ENCODE results near the gene KSR1. TPM values are rescaled to one million over a fixed set of nuclear protein-coding genes. Genes with fewer than 3 reads are reported as not detected.

KSR1 gene
- total and polyA plus RNA-seq, 9 of the 15 experiments (the other 6 are each of a cell fraction or from before 2014, with no cell fraction given) = 1.4 to 51.7 (median 18.4) TPM

DNA sequence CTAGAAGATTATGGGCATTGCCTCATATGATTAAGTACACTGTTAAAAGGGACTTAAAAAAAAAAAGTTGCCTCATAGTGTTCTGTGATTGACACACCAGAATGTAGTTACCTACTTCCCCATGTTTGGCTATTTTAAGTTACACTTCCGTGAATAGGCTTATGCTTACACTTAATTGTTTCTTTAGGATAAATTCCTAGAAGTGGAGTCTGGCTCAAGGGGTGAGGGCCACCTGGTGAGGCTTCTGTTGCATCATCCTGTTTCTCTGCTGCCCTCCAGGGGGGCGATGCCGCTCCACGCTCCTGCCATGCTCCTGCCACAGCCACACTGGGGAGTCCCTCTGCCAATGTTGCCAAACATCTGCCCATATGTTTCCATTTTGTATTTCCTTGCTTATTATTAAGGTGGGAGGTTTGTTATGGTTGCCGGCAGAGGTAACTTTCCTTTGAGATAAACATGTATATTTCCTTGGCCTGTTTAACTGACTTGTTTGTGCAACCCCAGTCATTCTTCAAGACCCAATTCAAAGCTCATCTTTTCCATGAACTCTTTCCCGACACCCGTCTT, 73.1 kb downstream of the KSR1 start (continued):
- no peak for TF ChIP-seq ZNF561 (CRISPR knock-in tag; conservative IDR thresholded peaks at IDR 0.05)
- peak in 1 of 2 experiments; percentile 63; a peak in 3 of 4 replicates for TF ChIP-seq FOXK2 (conservative IDR thresholded peaks at IDR 0.05 in 1 of 2, IDR thresholded peaks at IDR 0.05 in 1 of 2; ENCODE audit: low read depth in 2 of 2)
- TF ChIP-seq PKNOX1 (IDR thresholded peaks at IDR 0.05) = peak; percentile 99
- peak; percentile 66; the same call in 1 of the 2 replicates for TF ChIP-seq NBN (IDR thresholded peaks at IDR 0.05; ENCODE audit: low read depth)
- TF ChIP-seq THRB (CRISPR knock-in tag; conservative IDR thresholded peaks at IDR 0.05) = no peak
- TF ChIP-seq PYGO2 (tag; IDR thresholded peaks at IDR 0.05) = 0 out of 2 replicates have a peak, but pooled peaks have one; percentile 51
- peak in 1 of 2 experiments; percentile 62; a peak in 1 of 4 replicates for TF ChIP-seq HDAC1 (IDR thresholded peaks at IDR 0.05)
- no peak for TF ChIP-seq PCBP2 (IDR thresholded peaks at IDR 0.05; ENCODE audit: low read depth, low read length, poor library complexity, severe bottlenecking)
- TF ChIP-seq ZNF143 (CRISPR knock-in tag; IDR thresholded peaks at IDR 0.05) = no peak
- peak; percentile 87; the same call in 1 of the 2 replicates for TF ChIP-seq MEF2A (IDR thresholded peaks at IDR 0.05; ENCODE audit: control insufficient read depth, low read depth, low read length)
- peak; percentile 42; the same call in 1 of the 2 replicates for TF ChIP-seq POLR2G (IDR thresholded peaks at IDR 0.05; ENCODE audit: low read depth, low read length)
- TF ChIP-seq ILK (tag; IDR thresholded peaks at IDR 0.05; ENCODE audit: borderline replicate concordance, low read depth) = no peak
- TF ChIP-seq MTF1 (CRISPR knock-in tag; IDR thresholded peaks at IDR 0.05; ENCODE audit: borderline replicate concordance) = 0 out of 2 replicates have a peak, but pooled peaks have one; percentile 50
- no peak; the same call in 1 of the 2 replicates for TF ChIP-seq GABPA (tag; conservative IDR thresholded peaks at IDR 0.05; ENCODE audit: low read depth)
- TF ChIP-seq THRA (IDR thresholded peaks at IDR 0.05) = no peak
- peak; percentile 86 for TF ChIP-seq SMARCA4 (IDR thresholded peaks at IDR 0.05)
- TF ChIP-seq BACH1 (tag; IDR thresholded peaks at IDR 0.05) = peak; percentile 93
- TF ChIP-seq TCF7L2 (IDR thresholded peaks at IDR 0.05; ENCODE audit: low read depth, low read length) = no peak
- TF ChIP-seq ZNF395 (CRISPR knock-in tag; IDR thresholded peaks at IDR 0.05) = peak; percentile 75
- TF ChIP-seq, protein P1, sequence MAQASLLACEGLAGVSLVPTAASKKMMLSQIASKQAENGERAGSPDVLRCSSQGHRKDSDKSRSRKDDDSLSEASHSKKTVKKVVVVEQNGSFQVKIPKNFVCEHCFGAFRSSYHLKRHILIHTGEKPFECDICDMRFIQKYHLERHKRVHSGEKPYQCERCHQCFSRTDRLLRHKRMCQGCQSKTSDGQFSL (CRISPR knock-in tag; IDR thresholded peaks at IDR 0.05) = no peak
- TF ChIP-seq, protein P1 (tag; IDR thresholded peaks at IDR 0.05) = peak in 1 of 2 experiments; percentile 55; a peak in 1 of 4 replicates
- peak; percentile 96 for TF ChIP-seq MEIS2 (IDR thresholded peaks at IDR 0.05; ENCODE audit: partially characterized antibody)
